Mesenchymal stem cell (in vitro differentiated cells and primary cell): ENCODE results near the gene ZNF474.

Source experiments
- DNase-seq: peaks from one replicate; pipeline ENCODE4 v3.0.0-alpha.2; 2013
- H2AFZ ChIP-seq: one replicate; pipeline ENCODE4 v1.6.1; 2013; ENCODE audit warnings: low read depth, mild to moderate bottlenecking, control low read depth, inconsistent platforms, low read length, moderate library complexity
- H2AK5ac ChIP-seq: 2 replicates; pipeline ENCODE4 v1.6.1; 2013; ENCODE audit warnings: low read length, moderate library complexity, mild to moderate bottlenecking, inconsistent platforms; ENCODE audit not compliant: severe bottlenecking
- H2BK120ac ChIP-seq: one replicate; pipeline ENCODE4 v1.6.1; 2013; ENCODE audit warnings: low read depth, mild to moderate bottlenecking, inconsistent platforms, low read length, moderate library complexity
- H2BK12ac ChIP-seq, 2 experiments: one replicate each; pipeline ENCODE4 v1.6.1; 2013; ENCODE audit warnings: inconsistent platforms in 2 of 2, low read length in 2 of 2, mild to moderate bottlenecking in 2 of 2, moderate library complexity in 2 of 2, control low read depth in 1 of 2
- H2BK15ac ChIP-seq: one replicate; pipeline ENCODE4 v1.6.1; 2013; ENCODE audit warnings: mild to moderate bottlenecking, low read depth, inconsistent platforms; ENCODE audit not compliant: poor library complexity, severe bottlenecking
- H2BK5ac ChIP-seq: 2 replicates; pipeline ENCODE4 v1.6.1; 2013; ENCODE audit warnings: low read depth, mild to moderate bottlenecking, low read length, control low read depth, inconsistent platforms; ENCODE audit not compliant: poor library complexity, severe bottlenecking
- H3K14ac ChIP-seq, 2 experiments: one replicate each; pipeline ENCODE4 v1.6.1; 2013; ENCODE audit warnings: inconsistent platforms in 2 of 2, low read length in 2 of 2, control low read depth in 1 of 2, mild to moderate bottlenecking in 1 of 2, moderate library complexity in 1 of 2
- H3K18ac ChIP-seq, 2 experiments: one replicate each; pipeline ENCODE4 v1.6.1; 2013; ENCODE audit warnings: inconsistent platforms in 2 of 2, low read length in 2 of 2, control low read depth in 1 of 2, low read depth in 1 of 2, mild to moderate bottlenecking in 1 of 2
- H3K23ac ChIP-seq, 2 experiments: one replicate each; pipeline ENCODE4 v1.6.1; 2013; ENCODE audit warnings: inconsistent platforms in 2 of 2, low read length in 2 of 2, mild to moderate bottlenecking in 2 of 2, moderate library complexity in 2 of 2, control low read depth in 1 of 2
- H3K27ac ChIP-seq: 2 replicates; pipeline ENCODE4 v1.5.1; 2013; ENCODE audit warnings: mild to moderate bottlenecking, moderate library complexity, low read length, control low read depth, inconsistent platforms; ENCODE audit not compliant: poor library complexity, severe bottlenecking
- H3K27me3 ChIP-seq, 2 experiments: 2 replicates each; pipeline versions ENCODE4 v1.6.1 to v1.7.0; 2013; ENCODE audit warnings: low read length in 2 of 2, mild to moderate bottlenecking in 2 of 2, moderate library complexity in 2 of 2, control low read depth in 1 of 2, inconsistent platforms in 1 of 2; ENCODE audit not compliant: control insufficient read depth in 1 of 2, insufficient read depth in 1 of 2
- H3K36me3 ChIP-seq, 2 experiments: 2 replicates each; pipeline versions ENCODE4 v1.6.1 to v1.7.0; 2013; ENCODE audit warnings: low read length in 2 of 2, control low read depth in 1 of 2, inconsistent platforms in 1 of 2, low read depth in 1 of 2, mild to moderate bottlenecking in 1 of 2; ENCODE audit not compliant: insufficient read depth in 2 of 2, control insufficient read depth in 1 of 2
- H3K4ac ChIP-seq, 2 experiments: one replicate each; pipeline ENCODE4 v1.6.1; 2013; ENCODE audit warnings: inconsistent platforms in 2 of 2, low read length in 2 of 2, mild to moderate bottlenecking in 2 of 2, moderate library complexity in 2 of 2, control low read depth in 1 of 2, low read depth in 1 of 2
- H3K4me1 ChIP-seq: 2 replicates; pipeline ENCODE4 v1.6.1; 2013; ENCODE audit warnings: low read depth, low read length, control low read depth; ENCODE audit not compliant: control insufficient read depth, insufficient read depth
- H3K4me2 ChIP-seq: 2 replicates; pipeline ENCODE4 v1.6.1; 2013; ENCODE audit warnings: low read length, mild to moderate bottlenecking, inconsistent platforms; ENCODE audit not compliant: poor library complexity, severe bottlenecking
- H3K4me3 ChIP-seq, 2 experiments: 2 replicates each; pipeline versions ENCODE4 v1.5.1 to v1.7.0; 2013; ENCODE audit warnings: low read length in 2 of 2, mild to moderate bottlenecking in 2 of 2, control low read depth in 1 of 2, low read depth in 1 of 2; ENCODE audit not compliant: insufficient read depth in 1 of 2
- H3K79me1 ChIP-seq: replicated peaks from 2 replicates; pipeline ENCODE4 v1.6.1; 2013; ENCODE audit warnings: mild to moderate bottlenecking, control low read depth, low read length, inconsistent platforms; ENCODE audit not compliant: poor library complexity, severe bottlenecking
- H3K9ac ChIP-seq: 2 replicates; pipeline ENCODE4 v1.7.0; 2013; ENCODE audit warnings: mild to moderate bottlenecking, low read length, moderate library complexity
- H3K9me3 ChIP-seq: 2 replicates; pipeline ENCODE4 v1.7.0; 2013; ENCODE audit warnings: mild to moderate bottlenecking, low read length; ENCODE audit not compliant: control insufficient read depth
- H4K8ac ChIP-seq: one replicate; pipeline ENCODE4 v1.6.1; 2013; ENCODE audit warnings: inconsistent platforms, mild to moderate bottlenecking, low read length, moderate library complexity
- H4K91ac ChIP-seq: one replicate; pipeline ENCODE4 v1.6.1; 2013; ENCODE audit warnings: mild to moderate bottlenecking, low read length, inconsistent platforms
- WGBS: methylation state at CpG from one replicate; pipeline ENCODE4 v1.1.7; 2013; ENCODE audit warnings: mixed read lengths; 5-methylcytosine and 5-hydroxymethylcytosine counted together

The ZNF474 gene

GRCh38 chr5:122175091-122175490 is 45.7 kb downstream of the ZNF474 start:
- Histone ChIP-seq H2AFZ (no peak overlapping the region), H3K27me3 (no peaks in the 10 kb centered on the region), H2BK15ac (no peak overlapping the region), H3K9ac (no peak overlapping the region), H2BK5ac (no peak overlapping the region), H3K4ac (no peak overlapping the region), H3K27ac (no peak overlapping the region), H4K91ac (no peak overlapping the region), H4K8ac (no peak overlapping the region), H3K4me1 (peaks cover 1% of the 10 kb centered on the region), H2AK5ac (no peak overlapping the region), H2BK12ac (no peak overlapping the region), H3K14ac (no peak overlapping the region), H3K9me3 (no peaks in the 10 kb centered on the region), H3K23ac (no peak overlapping the region), H3K4me3 (no peak overlapping the region), H3K4me2 (no peak overlapping the region), H2BK120ac (no peak overlapping the region), H3K79me1 (no peaks in the 10 kb centered on the region), H3K18ac (no peak overlapping the region), H3K36me3 (no peaks in the 10 kb centered on the region)
- no peak for DNase-seq
- WGBS = no CpG with 5 or more reads among the region's 1 CpG

- H2AFZ ChIP-seq = no peak overlapping the region
- H3K4me2 ChIP-seq = no peak overlapping the region
- no peak overlapping the region for H4K8ac ChIP-seq
- no peak overlapping the region for H2AK5ac ChIP-seq
- H2BK12ac ChIP-seq = no peak overlapping the region
- H3K27me3 ChIP-seq = no peaks in the 10 kb centered on the region
- H3K18ac ChIP-seq = no peak overlapping the region
- peaks cover 1% of the 10 kb centered on the region for H3K4me1 ChIP-seq
- H3K9ac ChIP-seq = peak overlapping the region; percentile 15
- H2BK120ac ChIP-seq = no peak overlapping the region
- H2BK15ac ChIP-seq = no peak overlapping the region
- no peak overlapping the region for H3K14ac ChIP-seq
- no peak overlapping the region for H2BK5ac ChIP-seq
- H3K79me1 ChIP-seq = no peaks in the 10 kb centered on the region
- no peaks in the 10 kb centered on the region for H3K36me3 ChIP-seq
- no peak for DNase-seq
- no peak overlapping the region for H3K23ac ChIP-seq
- H3K27ac ChIP-seq = no peak overlapping the region
- no peak overlapping the region for H4K91ac ChIP-seq
- no peak overlapping the region for H3K4ac ChIP-seq
- no peak overlapping the region for H3K4me3 ChIP-seq
- no peaks in the 10 kb centered on the region for H3K9me3 ChIP-seq
Measured at GRCh38 chr5:122175852-122176251, 46.5 kb downstream of the ZNF474 start.

- Histone ChIP-seq H3K79me1 (no peaks in the 10 kb centered on the region), H3K4me3 (no peak overlapping the region), H3K14ac (no peak overlapping the region), H3K23ac (no peak overlapping the region), H3K36me3 (no peaks in the 10 kb centered on the region), H4K8ac (no peak overlapping the region), H3K9me3 (no peaks in the 10 kb centered on the region), H2AK5ac (no peak overlapping the region), H3K27me3 (no peaks in the 10 kb centered on the region), H2BK12ac (no peak overlapping the region), H3K27ac (no peak overlapping the region), H2BK15ac (no peak overlapping the region), H3K4me1 (peaks cover 1% of the 10 kb centered on the region), H3K4ac (no peak overlapping the region), H3K4me2 (no peak overlapping the region), H3K9ac (no peak overlapping the region), H2BK120ac (no peak overlapping the region), H3K18ac (no peak overlapping the region), H4K91ac (no peak overlapping the region), H2BK5ac (no peak overlapping the region), H2AFZ (no peak overlapping the region)
- 100% methylated on average over 1 of the region's 2 CpGs for WGBS
- DNase-seq = no peak
Measured at GRCh38 chr5:122177161-122177560, 47.8 kb downstream of the ZNF474 start.

- Histone ChIP-seq H3K14ac (no peak overlapping the region), H2AFZ (no peak overlapping the region), H2BK120ac (no peak overlapping the region), H2BK5ac (no peak overlapping the region), H2BK15ac (no peak overlapping the region), H3K9me3 (no peaks in the 10 kb centered on the region), H3K4me3 (no peak overlapping the region), H3K36me3 (no peaks in the 10 kb centered on the region), H3K27me3 (no peaks in the 10 kb centered on the region), H3K4me2 (no peak overlapping the region), H3K79me1 (no peaks in the 10 kb centered on the region), H3K18ac (no peak overlapping the region), H3K23ac (no peak overlapping the region), H4K91ac (no peak overlapping the region), H3K9ac (no peak overlapping the region), H3K4me1 (peaks cover 4% of the 10 kb centered on the region), H2BK12ac (no peak overlapping the region), H3K27ac (no peak overlapping the region), H4K8ac (no peak overlapping the region), H2AK5ac (no peak overlapping the region), H3K4ac (no peak overlapping the region)
- no CpG with 5 or more reads among the region's 1 CpG for WGBS
- DNase-seq = no peak
Measured at GRCh38 chr5:122179701-122180100, 50.4 kb downstream of the ZNF474 start.
